HEK293 (cell line): ENCODE results near the gene CABCOCO1.

Experiments
- PBX3 ChIP-seq: sonication (generic); formaldehyde crosslinking; IDR thresholded peaks from 2 replicates; pipeline ENCODE4 v1.8.1; 2022; ENCODE audit warnings: mild to moderate bottlenecking, moderate library complexity, missing genetic modification reagents
- SP2 ChIP-seq: fragments of 450-650 bp; formaldehyde crosslinking; IDR thresholded peaks from 2 replicates; pipeline ENCODE4 v1.5.1; 2016; ENCODE audit warnings: missing biosample characterization, missing genetic modification characterization
- ZNF274 ChIP-seq, 2 experiments: fragments of 200-500 bp in 1 of 2; fragments of 450-650 bp in 1 of 2; sonication (Bioruptor generic) in 1 of 2; formaldehyde crosslinking in 1 of 2; IDR thresholded peaks; 2 replicates each; pipeline versions ENCODE4 v1.5.1 to v1.6.1; 2014 to 2016; ENCODE audit warnings: borderline replicate concordance in 1 of 2, inconsistent platforms in 1 of 2, low read length in 1 of 2, missing biosample characterization in 1 of 2, missing genetic modification characterization in 1 of 2

GRCh38 chr10:61779950-61780659, 117.4 kb downstream of the CABCOCO1 start:
- no peak for TF ChIP-seq ZNF274 (IDR thresholded peaks at IDR 0.05; ENCODE audit: low read length)
- no peak for TF ChIP-seq ZNF274 (tag by site-specific recombination; IDR thresholded peaks at IDR 0.05; ENCODE audit: borderline replicate concordance)
- TF ChIP-seq SP2 (tag by site-specific recombination) = no peak
- TF ChIP-seq PBX3 (CRISPR knock-in tag) = no peak
